Activated CD4-positive, alpha-beta T cell treated with anti-CD3 and anti-CD28 coated beads for 1 hour (primary cell): ENCODE results near the gene SCRG1.

Experiments used
- DNase-seq: peaks from one replicate; pipeline ENCODE4 v3.0.0-alpha.2; 2020

Gene SCRG1

DNA sequence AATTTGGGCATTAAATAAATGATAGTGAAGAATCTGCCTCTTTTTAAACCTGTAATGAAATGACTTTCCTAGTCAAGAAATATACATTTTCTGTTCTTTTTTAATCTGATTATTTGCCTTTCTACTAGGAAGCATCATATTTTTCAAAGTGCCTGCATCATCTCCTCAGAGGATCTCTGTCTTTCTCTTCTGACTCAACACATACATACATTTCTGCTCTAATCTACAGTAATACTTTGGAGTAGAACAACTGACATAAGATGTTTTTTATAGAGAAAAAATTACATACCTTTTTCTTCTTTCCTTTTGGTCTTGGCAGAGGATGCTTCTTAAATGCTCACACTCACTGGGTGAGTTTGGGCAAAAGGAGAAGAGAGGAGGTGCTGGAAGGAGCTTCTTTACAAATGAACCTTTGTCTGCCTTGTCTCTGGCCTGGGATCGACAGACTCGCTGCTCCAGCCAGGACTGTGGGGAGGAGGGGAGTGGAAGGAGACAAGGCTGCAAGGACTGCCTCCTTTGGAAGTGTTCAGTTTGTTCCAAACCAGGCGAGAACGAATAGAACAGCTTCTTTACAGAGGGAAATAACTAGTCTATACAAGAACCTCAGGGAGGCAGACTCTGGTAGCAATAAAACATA, at the start of gene SCRG1:
Gene SCRG1, minus strand, starts transcription at position 338 of the 637 bp plus-strand sequence. CDS start 7,702 bp downstream, outside the sequence.
- DNase-seq = no peak

DNA sequence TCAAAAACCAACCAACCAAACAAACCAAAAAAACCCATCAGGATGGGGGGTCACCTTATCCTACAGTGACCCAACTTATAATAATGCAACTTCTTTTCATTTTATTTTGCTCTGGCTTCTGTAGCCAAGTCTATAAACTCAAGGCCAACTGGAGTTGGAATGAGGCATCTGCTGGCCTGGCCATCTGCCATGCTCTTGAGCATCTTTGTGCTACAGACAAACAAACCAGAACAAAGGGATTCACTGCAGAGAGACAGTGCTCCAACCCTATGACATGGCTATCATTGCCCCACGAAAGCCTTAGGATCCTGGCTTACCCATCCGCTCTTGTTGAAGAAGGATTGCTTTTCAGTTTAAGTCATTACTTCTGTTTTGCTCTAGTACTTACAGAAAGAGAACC, 49.2 kb upstream of the SCRG1 start:
- DNase-seq = no peak

DNA sequence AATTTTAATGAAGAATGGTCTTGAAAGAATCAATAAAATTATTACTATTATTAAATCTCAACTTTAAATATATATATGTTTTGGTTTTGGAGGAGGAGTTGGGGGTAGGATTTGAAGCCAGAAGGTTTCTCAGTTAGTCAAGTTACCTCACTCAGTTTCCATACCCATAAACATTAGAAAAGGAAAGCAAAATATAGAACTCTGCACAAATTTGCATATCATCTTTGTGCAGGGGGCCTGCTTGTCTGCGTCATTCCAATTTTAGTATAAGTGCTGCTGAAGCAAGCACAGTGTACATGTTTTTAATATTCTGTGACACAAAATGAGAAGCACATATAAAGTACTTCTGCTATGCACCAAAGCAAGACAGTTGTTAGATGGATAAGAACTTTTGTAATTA, 47.5 kb upstream of the SCRG1 start:
- DNase-seq = no peak

DNA sequence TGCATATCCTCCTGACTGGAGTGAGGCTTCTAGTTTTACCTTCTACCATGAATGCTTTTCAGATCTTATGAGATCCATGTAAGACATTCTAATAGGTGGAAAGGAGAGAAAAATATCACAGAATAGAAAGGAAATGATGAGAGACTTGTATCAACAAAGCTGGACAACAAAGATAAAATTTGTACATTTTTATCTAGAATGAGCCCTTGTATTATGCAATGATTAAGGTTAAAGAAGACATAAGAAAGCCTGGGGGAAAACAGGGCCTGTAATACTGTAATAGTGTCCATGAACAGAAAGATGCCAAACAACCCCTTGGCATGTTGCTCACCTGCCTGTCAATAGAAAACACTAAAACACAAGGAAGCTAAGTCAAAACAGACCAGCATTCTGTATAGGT, 44.2 kb upstream of the SCRG1 start:
- DNase-seq = no peak

DNA sequence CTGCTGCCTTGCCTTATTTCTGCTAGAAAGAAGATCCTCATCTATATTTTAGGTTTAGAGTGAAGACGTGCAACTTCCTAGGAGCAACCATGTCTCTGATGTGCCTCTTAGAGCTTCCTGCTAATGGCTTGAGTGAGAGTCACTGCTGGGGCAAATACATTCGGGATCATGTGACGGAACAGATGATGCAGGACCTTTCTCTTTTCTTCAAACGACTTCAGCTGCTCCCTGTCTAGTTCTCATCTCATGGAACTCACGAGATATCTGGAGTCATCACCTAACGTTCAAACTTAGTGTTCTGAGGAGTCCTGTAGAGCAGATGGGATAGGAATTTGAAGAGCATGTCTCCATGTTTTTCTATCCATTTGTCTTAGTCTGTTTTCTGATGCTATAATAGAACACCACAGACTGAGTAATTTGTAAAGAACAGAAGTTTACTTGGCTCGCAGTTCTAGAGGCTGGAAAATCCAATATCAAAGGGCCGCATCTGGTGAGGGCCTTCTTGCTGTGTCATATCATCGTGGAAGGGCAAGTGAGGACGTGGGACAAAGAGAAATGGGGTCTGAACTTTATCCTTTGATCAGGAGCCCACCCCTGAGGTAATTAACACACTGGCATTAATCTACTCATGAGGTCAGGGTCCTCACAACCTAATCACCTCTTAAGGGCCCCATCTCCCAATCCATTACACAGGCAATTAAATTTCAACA, 43.5 kb upstream of the SCRG1 start:
- no peak for DNase-seq

DNA sequence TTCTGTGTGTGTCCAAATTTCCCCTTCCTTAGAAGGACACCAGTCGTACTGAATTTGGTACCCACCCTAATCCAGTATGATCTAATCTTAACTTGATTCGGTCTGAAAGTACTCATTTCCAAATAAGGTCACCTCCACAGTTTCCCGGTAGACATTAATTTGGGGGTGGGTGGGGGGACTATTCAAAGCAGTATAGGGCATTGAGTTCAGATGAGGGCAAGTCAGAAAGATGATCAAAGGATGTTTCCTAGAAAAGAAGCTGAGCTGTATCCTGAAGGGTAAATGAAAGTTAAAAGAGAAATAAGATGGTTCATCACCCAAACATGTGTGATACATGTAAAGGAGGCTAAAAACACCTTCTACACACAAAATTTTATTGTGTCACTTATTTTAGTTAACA, 42.0 kb upstream of the SCRG1 start:
- DNase-seq = no peak

DNA sequence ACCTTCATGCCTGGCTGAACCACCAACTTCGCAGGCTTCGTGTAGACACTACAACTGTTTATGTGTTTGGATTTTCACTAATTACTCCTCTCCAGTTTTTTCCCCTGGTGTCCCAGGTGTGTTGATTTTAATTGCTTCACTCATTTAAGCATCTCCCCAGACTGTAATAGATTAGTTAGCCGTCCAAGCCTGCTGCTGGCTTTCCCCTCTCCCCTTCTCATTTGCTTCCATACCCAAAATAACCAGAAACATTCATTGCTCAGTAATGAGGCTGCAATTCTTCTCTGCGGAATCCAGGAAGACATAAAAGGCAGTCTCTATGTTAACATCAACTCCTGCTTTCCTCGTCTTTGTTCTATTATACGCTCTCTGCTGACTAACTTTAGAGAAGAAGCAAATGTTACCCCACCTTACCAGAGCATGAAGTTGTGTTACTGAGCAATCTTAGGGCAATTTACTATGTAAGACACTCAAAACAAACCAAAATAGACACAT, 37.9 kb upstream of the SCRG1 start:
- DNase-seq = no peak

DNA sequence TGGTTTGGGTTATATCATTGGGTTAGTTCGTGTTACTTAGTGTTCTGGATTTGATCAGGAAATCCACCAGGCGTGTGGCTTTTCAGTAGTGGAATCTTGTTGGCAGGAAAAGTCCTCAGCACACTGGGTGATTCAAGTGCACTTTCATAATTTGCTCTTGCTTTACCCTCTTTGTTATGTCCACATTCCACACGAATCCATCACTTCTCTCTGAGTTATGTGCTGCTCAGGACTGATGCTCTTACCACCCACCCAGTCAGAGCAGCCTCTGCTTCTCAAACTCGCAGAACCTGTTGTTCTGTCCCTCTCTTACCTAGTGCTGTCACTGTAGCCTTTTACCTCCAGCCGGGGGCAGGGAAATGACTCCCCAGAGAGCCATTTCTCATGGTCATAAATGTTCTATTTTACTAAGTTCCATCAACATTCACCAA, 37.2 kb upstream of the SCRG1 start:
- no peak for DNase-seq

DNA sequence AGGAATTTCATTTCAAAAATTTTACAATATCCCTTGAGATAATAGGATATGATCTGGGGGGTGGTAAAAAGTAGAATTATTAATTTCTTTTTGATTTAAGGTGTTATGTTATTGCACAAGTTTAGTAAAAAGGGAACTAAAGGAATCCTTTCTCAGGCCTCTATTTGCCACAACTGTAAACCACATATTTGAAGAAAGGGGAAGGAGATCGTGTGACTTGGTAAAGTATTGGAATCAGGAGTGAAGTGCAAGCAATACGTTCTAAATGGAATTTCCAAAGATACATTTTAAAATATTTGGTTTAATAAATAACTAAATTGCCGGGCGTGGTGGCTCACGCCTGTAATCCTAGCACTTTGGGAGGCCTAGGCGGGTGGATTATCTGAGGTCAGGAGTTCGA, 35.3 kb upstream of the SCRG1 start:
- no peak for DNase-seq

DNA sequence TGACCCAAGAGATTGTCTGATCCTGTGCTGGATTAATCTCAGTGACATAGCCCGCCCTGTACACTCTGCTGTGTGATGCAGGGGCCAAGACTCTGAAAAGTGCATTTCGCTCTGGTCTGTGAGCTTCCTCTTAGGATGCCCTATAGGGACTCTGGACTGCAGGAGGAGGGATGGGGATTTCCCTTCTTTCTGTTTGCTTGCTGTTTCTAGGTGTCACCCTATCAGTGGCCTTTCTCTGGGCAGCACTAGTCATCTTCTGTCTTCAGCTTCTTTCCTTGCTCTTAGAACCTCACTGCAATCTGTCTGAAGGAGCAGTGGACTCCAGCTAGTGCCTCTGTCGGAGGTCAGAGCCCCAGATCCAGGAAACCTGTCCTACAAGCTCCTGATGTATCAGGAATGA, 34.5 kb upstream of the SCRG1 start:
- DNase-seq = no peak

DNA sequence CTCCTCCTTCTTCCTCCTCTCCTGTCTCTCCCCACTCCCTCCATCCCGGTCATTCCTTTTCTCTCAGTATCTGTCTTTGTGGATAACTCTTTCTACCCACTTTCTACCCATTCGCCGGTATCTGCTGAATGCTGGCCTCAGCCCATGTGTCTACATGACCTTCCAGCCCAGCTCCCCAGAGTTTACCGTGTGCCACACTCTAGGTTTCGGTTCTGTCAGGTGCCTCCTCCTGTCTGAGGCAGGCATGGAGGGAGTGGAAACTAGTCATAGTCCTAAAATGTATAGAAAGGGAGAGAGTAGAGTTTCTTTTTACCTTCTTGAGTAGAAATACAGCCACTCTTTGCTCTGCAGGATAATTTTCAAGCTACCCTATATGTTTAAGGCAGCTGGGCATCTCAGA, 33.5 kb upstream of the SCRG1 start:
- DNase-seq = no peak

DNA sequence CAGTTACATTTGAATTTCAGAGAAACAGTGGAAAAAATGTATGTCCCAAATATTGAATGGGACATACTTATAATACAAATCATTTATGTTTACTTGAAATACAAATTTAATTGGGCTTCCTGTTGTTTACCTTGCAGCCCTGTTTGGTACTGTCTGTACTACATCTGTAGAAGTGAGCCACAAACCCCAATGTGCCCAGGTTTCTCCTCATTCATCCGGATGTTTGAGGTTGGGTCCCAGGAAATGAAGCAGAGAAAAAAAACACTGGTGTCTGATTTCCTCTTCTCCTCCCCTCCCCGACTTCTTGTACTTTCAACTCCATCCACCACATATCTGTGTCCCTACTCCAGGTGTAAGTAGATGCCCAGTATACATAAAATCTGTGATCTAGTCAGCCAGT, 27.1 kb upstream of the SCRG1 start:
- no peak for DNase-seq

DNA sequence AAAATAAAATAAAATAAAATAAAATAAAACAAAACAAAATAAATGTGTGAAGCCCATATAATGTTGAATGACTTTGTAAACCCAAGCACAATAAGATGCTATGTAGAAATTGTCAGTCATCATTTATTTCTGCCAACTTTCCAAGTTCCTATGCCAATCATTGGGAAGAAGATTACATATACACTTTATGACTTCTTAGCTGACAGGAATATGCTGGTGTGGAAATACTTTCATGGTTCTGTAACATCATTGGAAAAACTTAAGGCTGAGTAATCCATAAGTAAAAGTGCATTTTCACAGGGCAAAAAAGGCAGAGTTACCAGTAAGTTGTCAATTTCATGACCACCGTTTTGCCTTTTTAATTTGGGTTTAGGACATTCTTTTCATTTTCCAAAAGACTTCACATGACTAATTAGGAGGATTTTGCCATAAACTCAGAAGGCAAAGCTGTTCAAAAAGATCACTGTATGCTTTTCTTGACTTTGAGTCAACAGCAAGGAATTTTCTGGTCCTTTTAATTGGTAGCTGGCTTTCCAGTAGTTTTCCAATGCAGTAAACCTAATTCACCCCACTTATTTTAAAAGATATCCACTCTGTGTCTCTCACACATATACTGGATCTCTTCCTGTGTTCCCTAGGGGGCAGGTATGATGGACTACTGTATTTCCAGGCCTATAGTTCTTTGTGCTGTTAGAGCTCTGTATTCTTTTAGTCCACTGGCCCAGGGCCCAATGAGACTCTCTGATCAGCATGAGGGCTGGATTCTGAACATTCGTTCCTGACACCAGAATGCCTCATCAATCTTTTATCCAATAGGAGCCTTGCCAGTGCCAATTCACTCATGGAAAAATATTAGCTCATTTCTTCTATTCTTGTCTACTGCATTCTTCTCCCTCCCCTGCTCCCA, 26.2 kb upstream of the SCRG1 start:
- no peak for DNase-seq

DNA sequence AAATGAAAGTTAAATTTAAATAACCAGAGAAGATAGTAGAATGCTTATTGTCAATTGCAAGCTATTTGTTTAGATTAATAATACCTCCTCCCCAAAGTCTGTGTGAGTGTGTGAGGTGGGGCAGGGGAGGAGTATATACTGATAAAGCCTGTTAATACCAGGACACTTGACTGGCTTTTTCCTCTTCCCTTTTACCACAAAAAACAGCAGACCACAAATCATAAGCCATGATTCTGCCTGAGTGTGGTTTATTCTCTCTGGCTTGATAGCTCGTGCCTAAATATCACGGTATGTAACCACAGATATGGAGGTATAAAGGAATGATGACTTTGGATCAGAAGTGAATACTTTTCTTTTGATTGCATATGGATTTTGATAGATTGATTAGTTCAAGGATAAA, 21.9 kb upstream of the SCRG1 start:
- no peak for DNase-seq

DNA sequence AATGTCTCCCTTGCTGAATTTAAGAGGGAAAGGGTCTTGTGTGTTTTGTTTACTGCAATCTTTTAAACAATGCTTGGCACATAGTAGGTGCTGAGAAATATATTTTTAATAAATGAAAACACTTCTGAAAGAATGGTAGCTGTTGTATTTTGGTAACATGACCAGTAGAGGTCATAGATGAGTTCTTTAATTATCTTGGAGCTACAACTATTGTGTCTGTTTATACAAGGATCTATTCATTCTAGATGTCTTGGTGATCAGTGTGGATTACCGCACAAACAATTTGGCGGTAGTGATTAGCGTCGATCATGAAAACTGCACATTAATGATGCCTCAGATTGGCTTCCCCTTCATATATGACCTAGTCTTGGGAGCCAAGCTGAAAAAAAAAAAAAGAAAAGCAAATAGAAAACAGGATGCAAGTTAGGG, 21.4 kb upstream of the SCRG1 start:
- DNase-seq = no peak

DNA sequence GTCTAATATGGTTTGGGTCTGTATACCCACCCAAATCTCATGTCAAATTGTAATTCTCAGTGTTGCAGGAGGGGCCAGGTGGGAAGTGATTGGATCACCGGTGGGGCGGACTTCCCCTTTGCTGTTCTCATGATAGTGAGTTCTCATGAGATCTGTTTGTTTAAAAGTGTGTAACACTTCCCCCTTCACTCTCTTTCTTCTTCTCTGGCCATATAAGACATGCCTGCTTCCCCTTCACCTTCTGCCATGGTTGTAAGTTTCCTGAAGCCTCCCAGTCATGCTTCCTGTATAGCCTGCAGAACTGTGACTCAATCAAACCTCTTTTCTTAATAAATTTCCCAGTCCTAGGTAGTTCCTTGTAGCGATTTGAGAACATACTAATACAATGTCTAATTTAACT, 19.7 kb upstream of the SCRG1 start:
- DNase-seq = no peak

DNA sequence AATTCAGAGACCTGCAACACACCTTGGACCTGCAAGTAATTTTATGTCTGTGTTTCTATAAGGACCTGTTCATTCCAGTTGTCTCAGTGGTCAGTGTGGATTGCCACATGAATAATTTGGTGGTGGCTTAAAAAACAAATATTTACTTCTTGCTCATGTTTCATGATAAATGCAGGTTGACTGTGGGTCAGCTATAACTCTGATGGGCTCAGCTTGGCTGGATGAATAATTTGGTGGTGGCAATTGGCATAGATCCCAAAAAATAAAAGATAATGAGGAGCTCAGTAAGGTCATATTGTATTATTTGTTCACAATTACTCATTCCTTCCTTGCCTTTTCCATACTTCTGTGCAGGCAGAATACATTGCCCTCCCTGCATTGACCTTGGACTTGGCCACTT, 18.9 kb upstream of the SCRG1 start:
- no peak for DNase-seq

DNA sequence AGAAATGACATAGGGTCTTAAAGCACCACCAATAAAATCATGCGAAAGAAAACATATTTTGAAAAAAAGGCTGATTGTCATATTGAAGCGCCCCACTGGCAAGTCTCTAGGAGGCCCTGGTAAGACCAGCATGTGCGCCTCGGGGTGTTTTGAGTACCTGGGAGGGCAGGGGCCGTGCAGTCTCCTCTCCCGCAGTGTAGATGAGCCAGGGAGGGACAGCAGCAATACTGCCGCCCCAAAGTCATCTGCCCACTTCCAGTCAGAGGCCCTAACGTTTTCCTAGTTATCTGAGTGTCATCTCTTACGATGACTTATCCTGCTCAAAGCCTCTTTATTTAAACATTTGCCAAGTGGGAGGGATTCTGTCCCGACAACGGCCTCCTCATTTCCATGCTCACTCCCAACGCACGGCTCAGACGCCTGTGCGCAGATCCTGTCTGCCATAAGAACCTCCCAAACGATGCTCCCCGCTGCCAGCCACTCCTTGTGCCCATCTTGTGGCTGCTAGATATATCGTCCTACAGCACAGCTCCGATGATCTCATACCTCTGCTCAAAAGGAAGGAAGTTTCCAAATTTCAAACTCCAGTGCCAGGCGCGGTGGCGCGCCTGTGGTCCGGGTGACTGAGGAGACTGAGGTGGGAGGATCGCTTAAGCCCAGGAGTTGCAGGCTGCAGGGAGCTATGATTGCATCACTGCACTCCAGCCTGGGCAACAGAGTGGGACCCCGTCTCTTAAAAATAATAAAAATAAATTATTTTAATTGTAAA, 17.2 kb upstream of the SCRG1 start:
- no peak for DNase-seq

DNA sequence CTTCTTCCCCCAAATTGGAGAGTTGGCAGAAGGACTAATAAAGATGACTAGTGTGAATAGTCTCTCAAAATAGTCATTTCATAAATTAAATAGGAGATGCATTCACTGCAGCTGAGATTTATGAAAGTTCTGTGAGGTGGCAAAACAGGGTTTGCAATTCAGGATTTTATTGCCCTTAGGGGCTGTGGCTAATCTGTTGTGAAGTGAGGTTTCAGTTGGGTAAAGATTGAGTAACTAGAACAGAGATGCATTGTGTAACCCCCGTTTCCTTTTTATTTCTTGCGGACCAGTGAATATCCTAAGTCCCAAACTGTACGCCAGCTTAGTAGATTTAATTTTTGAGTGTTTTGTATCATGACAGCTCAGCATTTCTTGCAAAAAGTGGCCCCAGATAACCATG, 16.2 kb upstream of the SCRG1 start:
- DNase-seq = no peak

DNA sequence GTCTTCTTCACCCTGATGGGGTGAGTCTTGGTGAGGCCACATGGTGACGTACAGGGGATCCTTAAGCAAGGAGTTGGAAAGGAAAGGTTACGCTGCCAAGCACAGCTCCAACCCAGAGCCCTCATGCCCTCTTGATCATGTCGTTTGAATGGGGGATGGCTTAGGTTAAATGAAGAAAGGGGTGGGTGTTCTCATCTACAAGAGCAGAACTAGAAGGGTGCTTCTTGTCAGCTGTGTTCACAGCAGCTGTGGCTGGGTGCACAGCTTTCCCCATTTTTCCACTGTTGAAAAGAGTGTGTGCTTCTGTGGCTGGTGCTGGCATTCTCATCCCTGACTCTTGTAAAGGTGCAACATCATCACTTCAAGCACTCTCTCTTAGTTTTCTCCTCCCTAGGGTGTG, 15.5 kb upstream of the SCRG1 start:
- no peak for DNase-seq

DNA sequence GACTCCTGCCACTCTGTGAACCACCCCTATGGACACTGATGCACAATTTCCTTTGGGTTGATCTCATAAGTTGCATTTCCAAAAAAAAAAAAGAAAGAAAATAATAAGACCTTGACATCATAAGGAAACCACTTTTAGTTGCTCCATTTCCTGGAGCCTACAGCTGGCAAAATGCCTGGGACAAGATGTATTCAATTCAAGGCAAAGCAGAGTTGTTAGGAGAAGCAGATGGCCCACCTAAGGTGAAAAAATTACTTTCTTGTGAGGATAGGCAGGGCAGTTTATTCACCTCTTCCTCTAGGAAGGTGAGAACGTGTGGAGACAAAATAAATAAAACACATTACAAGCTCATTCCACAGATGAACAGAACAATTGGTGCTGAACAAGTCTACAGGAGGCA, 14.1 kb upstream of the SCRG1 start:
- no peak for DNase-seq

DNA sequence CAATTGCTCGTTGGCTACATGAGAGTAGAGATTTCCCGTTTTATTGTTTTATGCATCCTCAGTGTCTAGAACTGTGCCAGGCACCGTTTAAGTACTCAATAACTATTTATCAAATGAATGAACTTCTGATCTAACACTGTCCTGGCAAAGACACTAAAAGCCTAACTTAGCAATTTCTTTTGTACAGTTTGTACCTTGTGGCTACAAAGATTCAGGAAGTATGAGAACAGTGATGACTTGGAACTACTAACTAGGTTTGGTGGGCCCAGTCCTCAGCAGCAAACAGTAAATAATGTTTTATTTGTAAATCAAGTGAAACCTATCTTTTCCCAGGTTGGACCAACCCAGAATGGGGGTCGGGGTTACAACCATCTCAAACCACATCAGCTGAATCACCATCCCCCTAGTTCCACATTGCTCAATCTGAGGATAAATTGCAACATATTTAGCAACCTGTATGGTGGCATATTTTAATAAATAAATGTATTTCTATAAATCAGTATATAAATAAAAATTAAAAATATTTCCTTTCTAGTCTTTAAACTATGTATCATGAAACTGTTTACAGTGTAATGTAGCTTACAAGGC, 12.3 kb upstream of the SCRG1 start:
- DNase-seq = no peak

DNA sequence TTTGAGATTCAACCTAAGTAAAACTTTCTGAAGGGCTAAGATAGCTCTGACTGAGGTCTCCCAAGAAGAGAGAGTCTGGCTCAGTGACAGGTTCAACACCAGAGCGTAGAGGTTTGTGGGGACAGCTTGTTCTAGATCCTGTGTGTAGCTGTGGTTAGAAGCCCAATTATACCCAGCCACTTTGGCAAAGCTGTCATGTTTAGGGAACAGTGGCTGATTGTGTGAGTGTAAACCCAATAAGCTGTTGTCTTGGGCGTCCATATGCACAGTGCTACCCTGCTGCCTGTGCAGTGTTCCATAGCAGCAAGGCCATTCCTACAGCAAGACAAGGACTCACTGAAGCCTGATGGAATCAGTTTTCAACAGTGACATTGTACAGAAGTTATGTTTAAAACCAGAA, 11.2 kb upstream of the SCRG1 start:
- DNase-seq = no peak
